GM21528 (cell line): ENCODE data around the gene TFPT.
"Not testable (repeated sequence)": the region's sequence is repeated elsewhere in the genome, so short reads cannot be mapped to it uniquely, and the experiment has no call there.

Source experiments
- ATAC-seq: cut with Tn5 transposase; IDR thresholded peaks from one replicate; pipeline ENCODE4 v1.9.1; 2021; ENCODE audit warnings: mild to moderate bottlenecking, moderate library complexity; ENCODE audit not compliant: unreplicated experiment, low FRiP score

TFPT gene

DNA sequence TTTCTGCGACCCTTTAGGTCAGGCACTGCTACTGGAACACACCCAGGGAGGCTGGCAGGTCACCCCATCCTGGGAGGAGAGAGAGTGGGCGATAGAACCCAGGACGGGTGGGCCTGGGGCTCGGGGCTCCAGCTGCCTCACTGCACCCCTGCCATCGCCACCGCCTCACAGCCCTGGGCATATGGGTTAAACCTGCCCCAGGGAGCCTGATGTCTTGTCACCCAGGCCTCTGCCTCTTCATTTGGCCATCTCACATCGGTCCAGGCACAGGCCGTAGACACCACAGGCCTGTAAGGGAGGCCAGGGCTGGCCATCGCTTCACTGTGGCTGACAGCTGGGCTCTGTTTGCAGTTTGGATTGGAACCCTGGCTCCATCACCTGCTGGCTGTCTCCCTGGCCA is 10.3 kb upstream of the TFPT start:
- ATAC-seq, result no peak

DNA sequence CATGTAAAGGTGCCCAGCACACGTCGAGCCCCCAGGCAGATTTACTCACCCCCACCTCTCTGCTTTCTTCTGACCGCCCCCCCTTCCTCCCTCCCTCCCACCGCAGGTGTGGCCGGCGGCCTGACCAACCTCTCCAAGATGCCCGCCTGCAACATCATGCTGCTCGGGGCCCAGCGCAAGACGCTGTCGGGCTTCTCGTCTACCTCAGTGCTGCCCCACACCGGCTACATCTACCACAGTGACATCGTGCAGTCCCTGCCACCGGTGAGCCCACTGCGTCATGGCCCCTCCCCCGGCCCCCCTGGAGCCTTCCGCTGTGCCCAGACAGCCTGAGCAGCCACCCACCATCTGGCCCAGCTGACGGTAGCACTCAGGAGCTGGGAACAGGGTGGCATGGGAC is 8.9 kb upstream of the TFPT start:
- ATAC-seq, result no peak

DNA sequence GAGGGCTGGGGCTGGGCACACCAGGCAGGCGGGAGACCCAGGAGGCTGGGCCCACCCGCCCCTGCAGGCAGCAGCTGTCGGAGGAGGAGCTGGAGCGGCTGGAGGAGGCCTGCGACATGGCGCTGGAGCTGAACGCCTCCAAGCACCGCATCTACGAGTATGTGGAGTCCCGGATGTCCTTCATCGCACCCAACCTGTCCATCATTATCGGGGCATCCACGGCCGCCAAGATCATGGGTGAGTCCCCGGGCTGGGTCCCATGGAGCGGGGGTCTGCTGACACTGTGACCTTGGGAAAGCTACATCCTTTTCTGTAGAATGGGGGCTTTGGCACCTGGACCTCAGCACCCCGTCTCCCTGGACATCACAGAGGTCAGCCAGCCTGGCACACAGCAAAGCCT is 8.2 kb upstream of the TFPT start:
- ATAC-seq, result no peak

DNA sequence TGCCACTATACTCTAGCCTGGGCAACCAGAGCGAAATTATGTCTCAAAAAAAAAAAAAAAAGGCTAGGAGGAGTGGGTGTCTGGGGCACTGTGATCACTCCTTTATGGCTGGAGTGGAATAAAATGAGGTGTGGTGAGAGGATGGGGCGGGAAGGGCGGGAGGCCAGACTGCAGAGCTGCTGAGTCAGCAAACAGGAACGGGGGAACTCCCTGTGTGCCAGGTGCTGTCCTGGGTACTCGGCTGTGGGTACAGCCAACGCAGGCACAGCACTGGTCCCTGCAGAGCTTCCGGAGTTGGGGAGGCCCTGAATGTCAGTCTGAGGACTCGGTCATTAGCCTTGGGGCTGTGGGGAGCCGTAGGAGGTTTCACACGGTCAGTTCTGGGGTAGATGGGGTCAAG is 5.8 kb upstream of the TFPT start:
- no peak for ATAC-seq

DNA sequence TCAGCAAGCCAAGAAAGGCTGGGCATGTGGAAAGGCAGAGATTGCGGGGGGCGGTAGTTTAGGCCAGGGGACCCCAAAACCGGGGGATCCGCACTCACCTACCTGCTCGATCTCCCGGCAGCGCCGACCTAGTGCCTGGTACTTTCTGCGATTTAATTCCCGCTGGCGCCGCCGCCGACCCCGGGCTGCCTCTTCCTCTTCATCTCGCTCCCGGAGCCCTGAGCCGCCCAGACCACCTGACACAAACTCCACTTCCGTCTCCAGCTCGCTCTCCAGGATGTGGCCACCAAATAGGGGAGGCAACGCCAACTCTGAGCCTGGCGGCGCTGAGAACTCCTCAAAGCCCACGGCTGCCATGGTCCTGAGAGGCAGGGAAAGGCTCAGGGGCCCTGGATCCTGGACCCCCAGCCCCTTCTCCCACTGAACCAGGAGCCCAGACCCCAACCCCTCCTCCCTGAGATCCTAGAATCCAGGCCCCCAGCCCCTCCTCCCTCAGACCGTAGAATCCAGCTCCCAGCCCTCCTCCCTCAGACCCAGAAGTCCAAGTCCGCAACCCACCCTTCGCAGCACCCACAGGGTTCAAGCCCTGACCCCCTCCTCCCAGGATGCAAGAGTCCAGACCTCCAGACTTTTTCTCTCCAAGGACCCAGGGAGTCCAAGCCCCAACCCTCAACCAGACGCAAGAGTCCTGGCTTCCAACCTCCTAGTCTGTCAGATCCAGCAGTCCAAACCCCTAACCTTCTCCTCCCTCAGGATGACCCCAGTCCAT is 933 bp downstream of the TFPT start:
- ATAC-seq, result peak; percentile 2

DNA sequence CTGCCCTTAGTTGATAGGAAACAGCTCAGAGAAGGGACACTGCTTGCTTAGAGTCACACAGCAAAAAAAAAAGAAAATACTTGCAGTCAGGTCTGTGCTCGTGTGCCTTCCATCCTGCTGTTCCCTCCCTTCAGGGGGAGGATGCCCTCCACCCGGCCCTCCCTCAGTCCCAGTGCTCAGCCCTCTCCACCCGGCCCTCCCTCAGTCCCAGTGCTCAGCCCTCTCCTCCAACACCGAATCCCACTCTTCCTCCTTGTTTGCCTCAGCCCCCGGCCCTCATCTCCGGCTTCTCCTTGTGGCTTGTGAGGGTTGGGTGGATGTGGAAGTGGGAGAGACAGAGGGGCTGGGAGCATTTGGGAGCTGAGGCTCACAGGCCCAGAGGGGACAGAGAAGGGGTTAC is 5.8 kb downstream of the TFPT start:
- ATAC-seq, result no peak

DNA sequence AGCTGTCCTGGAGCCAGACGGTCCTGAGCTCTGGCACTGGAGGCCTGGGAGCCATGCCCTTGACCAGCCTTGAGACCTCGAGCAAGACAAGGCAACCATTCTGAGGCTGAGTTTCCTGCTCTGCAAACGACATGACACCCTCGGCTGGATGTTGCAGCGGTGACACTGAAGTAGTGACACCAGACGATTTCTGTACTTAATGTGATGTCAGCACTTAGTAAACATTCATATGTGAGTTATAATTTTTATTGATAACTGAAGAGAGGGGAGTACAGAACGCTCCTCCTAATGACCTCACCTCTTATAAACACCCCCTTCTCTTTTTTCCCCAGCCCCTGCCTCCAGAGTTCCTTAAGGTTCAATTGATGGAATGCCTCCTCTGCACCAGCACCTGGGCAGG is 7.0 kb downstream of the TFPT start:
- ATAC-seq, result no peak

DNA sequence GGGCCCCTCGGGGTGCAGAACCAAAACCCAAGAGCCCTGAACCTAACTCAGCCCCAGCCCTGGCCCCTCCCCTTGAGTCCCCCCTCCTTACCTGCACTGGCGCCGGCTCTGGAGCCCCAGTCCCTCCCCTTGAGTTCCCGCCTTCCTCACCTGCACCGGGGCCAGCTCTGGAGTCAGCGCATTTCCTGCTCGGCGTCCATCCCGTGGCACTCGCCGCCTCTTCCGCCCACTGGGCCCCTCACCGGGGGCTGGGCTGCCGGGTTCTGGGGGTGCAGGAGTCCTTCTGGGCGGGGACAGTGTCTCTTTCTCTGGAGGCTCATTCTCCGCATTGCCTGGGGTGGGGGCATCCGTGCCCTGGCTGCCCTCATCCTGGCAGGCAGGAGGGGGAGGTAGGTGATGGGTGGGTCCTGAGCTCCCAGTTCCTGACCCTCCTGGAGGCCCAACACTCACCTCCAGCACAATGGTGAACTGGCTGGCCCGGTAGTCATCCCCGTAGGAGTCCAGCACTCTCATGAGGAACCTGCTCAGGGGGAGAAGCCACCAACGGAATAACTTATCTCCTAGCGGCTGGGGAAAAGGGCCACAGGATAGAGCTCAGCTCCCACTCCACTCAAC is 7.5 kb downstream of the TFPT start:
- ATAC-seq, result no peak

DNA sequence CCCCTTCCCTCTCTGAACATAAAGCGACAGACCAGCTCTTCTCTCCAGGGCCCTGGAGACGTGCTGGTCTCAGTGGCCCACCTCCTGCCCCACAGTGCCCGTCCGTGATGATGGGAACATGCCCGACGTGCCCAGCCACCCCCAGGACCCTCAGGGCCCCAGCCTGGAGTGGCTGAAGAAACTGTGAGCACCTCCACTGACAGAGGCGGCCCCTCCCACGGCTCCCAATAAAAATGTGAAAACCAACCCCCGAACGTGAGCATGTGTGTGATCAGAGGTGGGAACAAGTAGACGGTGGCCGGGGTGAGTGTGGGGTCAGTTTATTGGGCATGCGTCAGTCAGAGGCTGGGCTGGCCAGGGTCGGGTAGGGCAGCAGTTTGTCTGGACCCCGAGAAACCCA is 8.7 kb downstream of the TFPT start:
- ATAC-seq, result no peak

DNA sequence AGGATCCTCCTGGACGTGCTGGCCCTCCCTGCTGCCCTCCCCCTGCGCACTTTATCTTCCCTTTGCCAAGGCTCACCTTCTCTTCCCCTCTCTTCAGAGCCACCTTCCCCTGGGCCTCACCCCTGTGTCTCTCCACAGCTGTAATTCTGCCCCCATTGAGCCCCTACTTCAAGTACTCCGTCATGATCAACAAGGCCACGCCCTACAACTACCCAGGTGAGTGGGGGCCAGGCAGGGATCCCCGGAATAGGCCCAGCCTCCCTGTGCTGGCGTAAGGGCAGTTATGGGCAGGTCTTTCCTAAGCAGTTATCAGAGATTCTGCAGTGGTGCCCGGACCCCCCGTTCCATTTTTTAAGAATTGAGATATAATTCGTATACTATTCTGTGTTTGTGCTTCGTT is 9.7 kb downstream of the TFPT start:
- ATAC-seq, result no peak

DNA sequence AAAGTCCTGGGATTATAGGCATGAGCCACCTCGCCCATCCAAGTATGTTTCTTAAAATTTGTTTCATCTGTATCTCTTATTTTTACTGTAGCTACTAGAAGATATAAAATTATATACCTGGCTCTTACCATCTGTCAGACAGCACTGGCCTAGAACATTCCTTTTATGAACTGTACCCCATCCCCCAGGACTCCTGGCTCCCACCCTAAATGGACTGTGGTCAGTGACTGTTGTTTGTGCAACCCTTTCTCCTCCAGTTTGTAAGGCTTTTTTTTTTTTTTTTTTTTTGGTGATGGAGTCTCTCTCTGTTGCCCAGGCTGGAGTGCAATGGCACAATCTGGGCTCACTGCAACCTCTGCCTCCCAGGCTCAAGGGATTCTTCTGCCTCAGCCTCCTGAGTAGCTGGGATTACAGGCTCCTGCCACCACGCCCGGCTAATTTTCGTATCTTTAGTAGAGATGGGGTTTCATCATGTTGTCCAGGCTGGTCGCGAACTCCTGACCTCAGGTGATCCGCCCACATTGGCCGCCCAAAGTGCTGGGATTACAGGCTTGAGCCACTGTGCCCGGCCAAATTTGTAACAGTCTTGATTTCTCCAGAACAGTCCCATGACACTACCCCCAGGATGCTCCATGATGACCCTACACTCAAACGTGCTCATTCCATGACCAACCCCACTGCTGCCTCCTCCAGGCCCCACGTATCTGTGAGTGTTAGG is 10.3 kb downstream of the TFPT start:
- no peak for ATAC-seq

DNA sequence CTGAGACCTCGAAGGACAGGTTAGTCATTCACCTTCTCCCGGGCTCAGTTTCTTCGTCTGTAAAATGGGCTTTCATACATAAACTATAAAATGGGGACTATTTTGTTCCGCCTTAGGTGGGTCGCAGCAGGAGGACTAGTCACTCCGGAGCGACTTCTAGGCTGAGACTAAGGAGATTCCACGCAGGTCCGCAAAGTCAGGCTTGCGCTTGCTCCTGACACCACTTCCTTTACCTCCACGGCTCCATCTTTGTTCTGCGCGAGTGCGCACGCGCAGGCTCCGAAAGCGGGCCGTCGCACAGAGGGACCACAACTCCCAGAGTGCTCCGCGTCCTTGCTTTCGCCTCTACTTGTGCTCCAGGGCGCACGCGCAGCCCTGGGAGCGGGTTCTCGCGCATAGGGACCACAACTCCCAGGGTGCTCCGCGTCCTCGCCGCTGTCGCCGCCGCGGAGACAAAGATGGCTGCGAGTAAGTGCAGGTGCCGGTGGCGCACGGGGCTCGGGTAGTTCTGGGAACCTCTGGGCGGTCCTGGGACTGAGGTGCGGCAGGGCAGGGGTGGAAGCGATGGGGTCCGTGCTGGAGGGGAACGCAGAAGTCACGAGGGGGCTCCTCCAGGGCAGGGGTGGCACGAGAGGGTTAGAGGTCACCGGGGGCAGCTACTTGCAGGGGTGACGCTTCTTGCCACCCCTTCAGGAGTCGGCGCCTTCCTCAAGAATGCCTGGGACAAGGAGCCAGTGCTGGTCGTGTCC is 12.9 kb downstream of the TFPT start, which contains the start of gene NDUFA3:
TSS of gene NDUFA3 (plus strand) at position 435 of the 749 bp plus-strand sequence. CDS start at position 459, 24 bp downstream.
- peak; percentile 84 for ATAC-seq

DNA sequence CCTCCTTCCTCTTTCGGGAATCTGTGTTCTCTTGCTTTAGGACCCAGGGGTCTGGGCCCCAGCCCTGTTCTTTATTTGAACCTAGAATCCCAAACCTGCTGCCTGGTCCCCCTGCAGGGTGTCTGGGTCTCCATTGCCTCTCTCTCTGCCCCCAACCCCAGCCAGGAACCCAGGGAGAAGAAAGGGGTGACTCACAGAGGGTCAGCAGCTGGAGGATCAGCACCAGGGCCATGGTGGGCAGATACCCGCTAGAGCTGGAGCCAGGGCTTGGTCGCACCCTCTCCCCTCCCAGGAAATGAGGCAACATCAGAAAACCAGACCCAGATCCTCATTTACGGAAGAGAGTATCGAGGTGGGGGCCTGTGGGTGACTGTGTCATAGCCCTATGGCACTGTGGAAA is 14.9 kb downstream of the TFPT start, which contains the start of gene OSCAR:
TSS of gene OSCAR (minus strand) at position 243 of the 400 bp plus-strand sequence. CDS start at position 232, 11 bp downstream.
- no peak for ATAC-seq

DNA sequence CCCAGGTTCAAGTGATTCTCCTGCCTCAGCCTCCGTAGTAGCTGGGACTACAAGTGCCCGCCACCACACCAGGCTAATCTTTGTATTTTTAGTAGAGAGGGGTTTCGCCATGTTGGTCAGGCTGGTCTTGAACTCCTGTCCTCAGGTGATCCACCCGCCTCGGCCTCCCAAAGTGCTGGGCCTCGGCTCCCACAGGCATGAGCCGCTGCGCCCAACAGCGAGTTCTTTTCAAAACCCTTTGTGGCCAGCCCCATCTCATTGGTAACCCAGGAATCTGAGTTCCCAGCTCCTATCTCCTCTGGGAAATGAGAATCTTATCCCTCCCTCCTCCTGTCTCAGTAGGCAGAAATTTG is 15.6 kb downstream of the TFPT start:
- ATAC-seq, result not testable (repeated sequence)

DNA sequence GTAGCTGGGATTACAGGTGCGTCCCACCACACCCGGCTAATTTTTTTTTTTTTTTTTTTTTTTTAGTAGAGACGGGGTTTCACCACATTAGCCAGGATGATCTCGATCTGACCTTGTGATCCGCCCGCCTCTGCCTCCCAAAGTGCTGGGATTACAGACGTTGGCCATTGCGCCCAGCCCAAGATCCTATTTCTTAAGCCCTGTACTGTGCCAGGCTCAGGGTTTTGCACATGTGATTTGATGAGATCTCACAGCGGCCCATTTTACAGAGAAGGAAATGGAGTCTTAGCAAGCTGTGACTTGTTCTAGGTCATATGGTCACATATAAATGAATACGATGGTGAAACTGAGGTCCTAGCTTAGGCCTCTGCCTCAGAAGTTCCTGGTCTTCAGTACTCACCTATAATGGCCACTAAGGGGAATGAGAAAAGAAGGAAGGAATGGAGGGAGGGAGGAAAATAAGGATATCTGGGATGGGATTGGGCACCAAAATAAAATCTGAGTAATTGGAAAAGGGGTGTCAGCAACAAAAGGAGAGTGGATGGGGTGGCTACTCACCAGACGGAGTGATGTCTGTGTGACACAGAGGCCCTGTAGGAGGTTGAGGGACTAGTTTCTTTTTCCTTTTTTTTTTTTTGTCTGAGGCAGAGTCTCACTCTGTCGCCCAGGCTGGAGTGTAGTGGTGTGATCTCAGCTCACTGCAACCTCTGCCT is 16.1 kb downstream of the TFPT start:
- no peak for ATAC-seq

DNA sequence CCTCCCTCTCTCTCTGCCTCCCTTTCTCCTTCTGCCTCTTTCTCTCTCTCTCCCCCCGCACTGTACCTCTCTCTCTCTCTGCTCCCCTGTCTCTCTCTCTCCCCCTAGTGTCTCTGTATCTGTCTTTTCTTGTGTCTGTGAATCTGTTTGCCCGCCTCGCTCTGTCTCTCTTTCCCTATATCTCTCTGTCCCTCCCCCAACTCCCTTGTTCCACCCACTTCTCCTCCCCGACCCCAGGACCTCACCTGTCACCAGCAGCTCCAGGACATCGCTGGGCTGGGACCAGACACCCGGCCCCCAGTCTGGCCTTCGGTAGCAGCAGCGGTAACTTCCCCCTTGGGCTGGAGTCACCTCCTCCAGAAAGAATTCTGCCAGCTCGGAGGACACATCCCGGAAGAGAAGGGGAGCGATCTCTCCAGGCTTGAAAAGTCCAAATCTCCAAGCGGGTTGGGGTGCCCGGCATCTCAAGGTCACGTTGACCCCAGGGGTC is 18.8 kb downstream of the TFPT start:
- no peak for ATAC-seq

DNA sequence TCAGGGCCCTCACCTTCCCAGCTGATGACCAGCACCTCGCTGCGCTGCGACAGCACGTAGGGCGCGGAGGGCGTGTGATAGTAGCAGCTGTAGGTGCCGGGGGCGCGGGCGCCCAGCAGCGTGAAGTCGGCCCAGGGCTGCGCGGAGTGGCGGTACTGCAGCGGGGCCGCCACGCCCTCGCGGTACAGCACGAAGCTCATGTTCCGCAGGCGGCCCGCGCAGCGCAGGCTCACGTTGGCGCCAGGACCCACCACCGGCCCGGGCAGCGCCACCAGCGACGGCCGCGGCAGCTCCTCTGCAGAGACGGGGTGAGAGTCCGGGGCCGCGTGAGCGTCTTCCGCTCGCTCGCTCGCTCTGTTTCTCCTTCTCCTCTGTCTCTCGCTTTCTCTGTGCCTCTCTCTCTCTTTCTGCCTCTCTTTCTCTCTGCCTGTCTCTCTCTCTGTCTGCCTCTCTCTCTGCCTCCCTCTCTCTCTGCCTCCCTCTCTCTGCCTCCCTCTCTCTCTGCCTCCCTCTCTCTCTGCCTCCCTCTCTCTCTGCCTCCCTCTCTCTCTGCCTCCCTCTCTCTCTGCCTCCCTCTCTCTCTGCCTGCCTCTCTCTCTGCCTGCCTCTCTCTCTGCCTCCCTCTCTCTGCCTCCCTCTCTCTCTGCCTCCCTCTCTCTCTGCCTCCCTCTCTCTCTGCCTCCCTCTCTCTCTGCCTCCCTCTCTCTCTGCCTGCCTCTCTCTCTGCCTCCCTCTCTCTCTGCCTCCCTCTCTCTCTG is 19.4 kb downstream of the TFPT start:
- not testable (repeated sequence) for ATAC-seq

DNA sequence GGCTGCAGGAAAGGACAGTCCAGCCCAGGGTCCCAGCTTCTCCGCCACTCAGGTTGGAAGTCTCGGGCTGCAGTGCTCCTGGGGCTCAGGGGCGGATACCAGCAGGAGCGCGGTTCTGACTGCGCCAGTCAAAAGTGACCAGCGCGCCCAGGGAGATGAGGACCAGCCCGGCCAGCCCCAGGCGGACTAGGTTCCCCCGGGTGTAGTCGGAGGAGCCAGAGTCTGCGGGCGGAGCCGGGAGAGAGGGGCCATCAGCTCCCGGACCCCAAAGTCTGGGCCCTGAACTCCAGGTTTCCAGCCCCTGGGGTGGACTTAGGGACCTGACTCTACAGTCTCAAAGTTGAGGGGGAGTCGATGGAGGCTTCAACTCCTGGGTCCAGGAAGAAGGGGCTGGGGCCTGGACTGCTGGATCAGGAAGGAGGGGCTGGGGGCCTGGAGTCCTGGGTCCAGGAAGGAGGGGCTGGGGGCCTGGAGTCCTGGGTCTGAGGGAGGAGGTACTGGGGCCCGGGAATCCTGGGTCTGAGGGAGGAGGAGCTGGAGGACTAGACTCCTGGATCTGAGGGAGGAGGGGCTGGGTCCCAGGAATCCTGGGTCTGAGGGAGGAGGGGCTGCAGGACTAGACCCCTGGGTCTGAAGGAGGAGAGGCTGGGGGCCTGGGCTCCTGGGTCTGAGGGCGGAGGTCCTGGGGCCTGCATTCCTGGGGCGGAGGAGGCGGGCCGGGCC is 20.2 kb downstream of the TFPT start:
- ATAC-seq, result no peak
